SH-SY5Y (cell line): ENCODE data around the gene GNE.

Experiments
- GATA2 ChIP-seq: IDR thresholded peaks from 2 replicates; pipeline ENCODE4 v1.6.1; 2011; ENCODE audit warnings: mild to moderate bottlenecking, low read depth, low read length
- GATA3 ChIP-seq: IDR thresholded peaks from 2 replicates; pipeline ENCODE4 v1.6.1; 2011; ENCODE audit warnings: low read depth, mild to moderate bottlenecking, low read length, moderate library complexity

GRCh38 chr9:36289836-36290435 is 31.7 kb upstream of the GNE start:
- TF ChIP-seq GATA2 (no peak), GATA3 (no peak)
